ENCODE data around the gene ONECUT3.
"Not testable (repeated sequence)": the region's sequence is repeated elsewhere in the genome, so short reads cannot be mapped to it uniquely, and the experiment has no call there.

The ONECUT3 gene

DNA sequence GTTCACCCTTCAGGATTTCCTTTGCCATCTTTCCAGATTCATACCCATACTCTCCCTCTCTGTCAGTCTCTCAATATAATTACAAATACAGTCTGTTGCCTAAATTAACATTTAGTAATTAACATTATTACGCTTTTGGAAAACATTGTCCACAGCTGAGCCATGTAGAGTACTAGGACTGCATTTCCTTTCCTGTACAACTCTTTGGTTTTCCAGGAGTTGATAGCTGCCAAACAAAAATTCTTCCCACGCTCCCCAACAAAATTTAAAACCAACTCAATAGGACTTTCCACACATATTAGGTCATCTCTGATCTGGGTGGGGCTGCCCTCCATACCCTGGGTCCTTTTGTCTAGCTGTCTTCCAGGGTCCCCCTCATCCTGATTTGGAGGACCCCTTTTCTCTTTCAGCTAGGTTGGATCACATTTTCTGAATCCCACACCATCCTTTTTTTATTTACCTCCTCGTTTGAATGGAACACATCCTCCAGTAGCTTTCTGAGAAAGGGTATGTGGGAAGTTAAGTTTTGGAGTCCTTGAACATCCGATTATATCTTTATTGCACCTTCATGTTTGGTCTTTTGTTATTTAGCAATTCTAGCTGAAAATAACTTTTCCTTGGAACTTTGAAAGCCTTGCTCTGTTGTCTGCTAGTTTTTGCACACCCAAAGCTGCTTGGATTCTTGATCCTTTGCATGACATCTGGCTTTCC is 17.7 kb downstream of the ONECUT3 start:
- DNase-seq = no peak

DNA sequence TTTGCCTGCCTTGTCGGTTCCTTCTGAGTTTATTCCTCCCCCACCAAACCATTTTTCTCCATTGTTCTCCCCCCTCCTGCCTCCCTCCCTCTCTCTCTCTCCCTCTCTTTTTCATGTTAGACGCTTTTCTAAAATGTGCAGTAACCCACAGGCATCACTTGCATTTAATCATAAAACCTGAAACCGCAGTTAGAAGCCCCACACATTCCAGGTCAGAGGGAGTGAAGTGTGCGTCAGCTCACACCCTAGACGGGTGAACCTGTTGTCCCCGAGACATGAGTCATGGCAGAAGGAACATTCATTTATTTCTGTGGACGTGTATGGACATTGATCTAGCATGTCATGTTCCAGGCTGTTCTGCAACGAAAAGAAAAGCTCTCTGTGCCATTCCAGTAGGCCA is 19.9 kb downstream of the ONECUT3 start:
- DNase-seq = no peak

DNA sequence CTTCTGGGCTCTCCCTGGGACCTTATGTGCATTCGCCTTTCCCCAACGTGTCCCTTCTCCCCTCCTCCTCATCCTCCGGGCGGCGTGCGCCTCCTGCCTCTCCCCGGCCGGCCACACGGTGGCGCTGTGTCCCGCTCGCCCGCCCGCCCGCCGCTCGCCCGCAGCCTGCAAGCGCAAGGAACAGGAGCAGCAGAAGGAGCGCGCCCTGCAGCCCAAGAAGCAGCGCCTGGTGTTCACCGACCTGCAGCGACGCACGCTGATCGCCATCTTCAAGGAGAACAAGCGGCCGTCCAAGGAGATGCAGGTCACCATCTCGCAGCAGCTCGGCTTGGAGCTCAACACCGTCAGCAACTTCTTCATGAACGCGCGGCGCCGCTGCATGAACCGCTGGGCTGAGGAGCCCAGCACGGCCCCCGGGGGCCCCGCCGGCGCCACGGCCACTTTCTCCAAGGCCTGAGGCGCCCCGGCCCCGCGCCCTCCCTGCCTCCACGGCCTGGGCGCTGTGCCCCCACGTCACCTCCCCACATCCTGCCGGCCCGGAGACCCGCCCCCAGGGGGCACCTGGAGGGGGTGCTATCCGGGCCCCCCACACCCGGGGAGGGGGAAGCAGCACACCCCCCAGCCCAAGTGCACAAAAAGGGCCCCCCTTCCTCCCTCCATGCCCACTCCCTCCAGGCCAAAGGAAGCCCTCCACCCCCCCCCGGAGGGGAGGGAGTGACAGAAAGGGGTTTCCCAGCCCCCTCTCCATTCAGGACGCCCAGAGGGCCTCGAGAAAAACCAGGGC is 21.9 kb downstream of the ONECUT3 start:
- DNase-seq = no peak

GRCh38 chr19:1775951-1776605 is 22.8 kb downstream of the ONECUT3 start:
- DNase-seq = no peak

GRCh38 chr19:1776606-1777147 is 23.4 kb downstream of the ONECUT3 start:
- DNase-seq = no peak

- no peak for DNase-seq
These were observed 23.8 kb downstream of the ONECUT3 start for GRCh38 chr19:1777149-1777548.

DNA sequence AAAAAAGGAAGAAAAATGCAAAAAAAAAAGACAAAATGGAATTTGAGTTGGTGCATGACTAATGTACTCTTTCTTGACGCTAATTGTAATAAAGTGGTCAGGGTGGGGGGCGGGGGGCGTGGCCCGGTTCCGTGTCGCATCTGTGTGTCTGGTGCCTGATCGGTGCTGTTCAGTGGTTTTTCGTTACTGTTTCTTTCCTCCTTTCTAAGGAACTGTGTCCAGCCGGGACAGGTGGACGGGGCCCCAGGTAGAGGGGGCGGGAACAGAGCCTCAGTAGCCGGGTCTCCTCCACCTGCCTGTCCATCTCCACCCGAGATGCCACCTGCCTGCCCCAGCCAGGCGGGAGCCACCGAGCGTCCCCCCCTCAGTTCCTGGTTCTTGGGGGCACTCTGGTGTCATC is 26.3 kb downstream of the ONECUT3 start:
- no peak for DNase-seq

- no peak for DNase-seq
These were observed 27.1 kb downstream of the ONECUT3 start for GRCh38 chr19:1780272-1780958.

GRCh38 chr19:1782521-1782920 is 29.2 kb downstream of the ONECUT3 start:
- DNase-seq = no peak

DNA sequence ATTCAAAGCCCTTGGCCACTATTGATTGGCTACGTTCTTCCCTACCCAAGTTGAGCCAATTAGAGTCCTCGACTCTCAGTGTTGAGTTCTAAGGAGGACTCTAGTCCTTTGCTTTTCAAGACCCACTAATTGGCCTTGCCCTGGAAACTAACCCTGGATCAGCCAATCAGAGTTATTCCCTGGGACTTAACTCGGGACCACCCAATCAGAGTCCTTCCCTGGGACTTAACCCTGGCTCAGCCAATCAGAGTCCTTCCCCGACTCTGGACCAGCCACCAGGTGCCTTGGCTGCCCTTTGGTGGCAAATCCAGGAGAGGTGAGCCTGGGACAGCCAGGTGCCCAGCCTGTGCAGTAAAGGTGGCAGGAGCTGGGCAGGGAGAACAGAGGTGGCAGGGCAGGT is 30.0 kb downstream of the ONECUT3 start:
- no peak for DNase-seq

DNA sequence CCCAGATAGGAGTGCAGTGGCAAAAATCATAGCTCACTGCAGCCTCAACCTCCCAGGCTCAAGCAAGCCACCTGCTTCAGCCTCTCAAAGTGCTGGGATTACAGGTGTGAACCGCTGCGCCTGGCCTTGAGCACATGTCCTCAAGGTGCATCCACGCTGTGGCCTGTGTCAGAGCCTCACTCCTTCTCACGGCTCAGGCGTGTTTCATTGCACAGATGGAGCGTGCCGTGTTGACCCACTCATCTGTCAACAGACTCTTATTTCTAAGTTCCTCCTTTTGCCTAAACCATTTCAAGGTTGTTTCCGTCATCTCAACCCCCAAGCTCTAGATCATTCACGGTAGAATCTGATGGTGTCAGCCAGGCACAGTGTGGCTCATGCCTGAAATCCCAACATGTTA is 30.6 kb downstream of the ONECUT3 start:
- DNase-seq = no peak

GRCh38 chr19:1785310-1785709 is 32.0 kb downstream of the ONECUT3 start:
- no peak for DNase-seq

DNA sequence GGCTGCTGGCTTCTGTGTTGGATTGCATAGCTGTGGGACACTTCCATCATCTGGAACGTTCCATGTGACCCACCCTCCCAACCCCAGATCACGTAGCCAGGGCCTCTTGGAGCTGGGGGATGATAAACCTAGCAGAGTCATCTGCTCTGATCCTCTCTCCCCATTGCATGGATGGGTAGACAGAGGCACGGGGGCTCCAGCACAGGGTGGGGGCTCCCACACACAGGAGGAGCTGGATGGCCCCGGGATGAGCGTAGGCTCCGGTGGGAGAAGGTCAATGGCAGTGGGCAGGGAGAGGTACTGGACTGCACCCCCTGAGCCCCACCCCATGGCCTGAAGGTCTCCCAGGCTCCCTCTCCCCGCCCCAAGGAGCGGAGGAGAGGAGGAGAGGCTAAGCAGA is 33.4 kb downstream of the ONECUT3 start:
- DNase-seq = no peak

GRCh38 chr19:1787116-1787515 is 33.8 kb downstream of the ONECUT3 start:
- no peak for DNase-seq

DNA sequence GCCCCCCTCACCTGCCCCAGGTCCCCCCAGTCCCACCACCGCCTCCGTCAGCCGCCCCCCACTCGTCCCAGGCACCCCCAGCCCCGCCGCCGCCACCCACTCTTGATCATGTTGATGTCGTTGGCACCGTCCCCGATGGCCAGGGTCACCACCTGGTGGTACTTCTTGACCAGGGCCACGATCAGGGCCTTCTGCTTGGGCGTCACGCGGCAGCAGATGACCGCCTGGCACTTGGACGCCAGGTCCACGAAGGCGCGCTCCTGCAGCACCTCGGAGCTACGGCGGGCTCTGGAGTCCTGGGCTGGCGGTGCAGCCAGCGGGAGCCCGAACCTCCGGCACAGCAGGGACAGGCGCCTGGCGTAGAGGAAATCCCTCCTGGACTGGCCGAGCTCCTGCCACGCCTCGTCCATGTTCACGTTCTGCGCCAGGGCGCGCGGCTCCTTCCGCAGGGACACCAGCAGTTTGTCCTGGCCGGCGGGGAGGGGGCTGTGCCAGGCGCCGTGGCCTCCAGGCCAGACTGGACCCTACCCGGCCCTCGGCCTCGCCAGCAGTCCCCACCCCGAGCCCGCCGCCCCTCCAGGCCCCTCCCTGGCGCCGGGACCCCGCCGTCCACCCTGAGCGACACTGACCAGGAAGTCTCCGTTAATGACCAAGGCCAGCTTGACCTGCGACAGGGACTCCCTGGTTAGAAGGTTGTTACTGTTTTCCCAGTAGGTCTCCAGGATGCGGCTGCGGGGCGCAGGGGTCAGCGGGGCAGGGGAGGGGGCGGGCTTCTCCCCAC is 36.1 kb downstream of the ONECUT3 start:
- DNase-seq = peak; percentile 7

- DNase-seq = no peak
These were observed 36.9 kb downstream of the ONECUT3 start for GRCh38 chr19:1790054-1790792.

DNA sequence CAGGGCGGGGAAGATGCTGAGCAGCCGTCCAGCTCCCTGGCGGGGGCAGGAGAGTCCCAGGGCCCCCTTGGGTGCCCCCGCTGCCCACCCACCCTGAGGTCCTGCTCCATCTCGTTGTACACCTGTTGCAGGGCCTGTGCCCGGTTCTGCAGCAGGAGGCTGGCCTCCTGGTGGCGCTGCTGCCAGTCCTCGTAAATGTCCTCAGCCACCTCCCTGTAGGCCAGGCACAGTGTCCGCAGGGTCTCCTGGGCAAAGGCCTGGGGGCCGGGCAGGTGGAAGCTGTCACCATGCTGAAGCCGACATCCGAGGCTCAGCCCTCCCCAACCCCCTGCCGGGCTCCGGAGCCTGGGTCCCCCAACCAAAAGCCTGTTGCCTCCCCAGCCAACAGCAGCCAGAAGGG is 38.6 kb downstream of the ONECUT3 start:
- no peak for DNase-seq

GRCh38 chr19:1794424-1795172 is 41.3 kb downstream of the ONECUT3 start:
- no peak for DNase-seq

DNA sequence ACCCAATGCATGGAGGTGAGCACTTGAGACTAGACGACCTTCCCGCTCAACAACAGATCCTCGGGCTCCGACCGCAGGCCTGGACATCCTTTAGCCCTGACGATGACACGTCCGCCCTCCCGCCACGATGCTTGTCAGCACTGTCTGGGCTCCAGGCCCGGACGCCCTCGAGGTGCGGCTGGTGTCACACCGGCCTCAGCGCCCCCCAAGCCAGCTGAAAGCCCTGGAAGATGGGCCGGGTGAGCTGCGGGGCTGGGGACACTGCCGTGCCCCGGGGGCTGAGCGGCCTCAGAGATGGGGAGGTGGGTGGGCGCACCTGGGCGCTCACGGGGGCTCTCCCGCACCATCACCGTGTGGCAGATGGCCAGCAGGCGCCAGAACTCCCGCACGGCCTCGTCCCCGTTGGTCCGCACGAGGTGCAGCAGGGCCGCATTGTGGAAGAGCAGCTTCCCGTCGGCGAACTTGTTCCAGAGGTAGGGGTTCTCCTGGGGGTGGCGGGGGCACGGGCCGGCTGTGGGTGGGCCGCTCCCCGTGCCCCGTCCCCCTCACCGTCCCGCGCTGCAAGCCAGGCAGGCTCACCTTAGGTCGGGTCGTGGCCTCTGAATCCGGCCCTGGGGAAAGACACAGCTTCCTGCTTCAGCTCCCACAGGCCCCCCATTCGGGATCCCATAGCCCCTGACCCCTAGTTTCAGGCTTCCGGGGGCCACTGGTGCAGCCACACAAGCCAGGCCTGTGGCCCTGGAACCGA is 43.3 kb downstream of the ONECUT3 start:
- DNase-seq = no peak

DNA sequence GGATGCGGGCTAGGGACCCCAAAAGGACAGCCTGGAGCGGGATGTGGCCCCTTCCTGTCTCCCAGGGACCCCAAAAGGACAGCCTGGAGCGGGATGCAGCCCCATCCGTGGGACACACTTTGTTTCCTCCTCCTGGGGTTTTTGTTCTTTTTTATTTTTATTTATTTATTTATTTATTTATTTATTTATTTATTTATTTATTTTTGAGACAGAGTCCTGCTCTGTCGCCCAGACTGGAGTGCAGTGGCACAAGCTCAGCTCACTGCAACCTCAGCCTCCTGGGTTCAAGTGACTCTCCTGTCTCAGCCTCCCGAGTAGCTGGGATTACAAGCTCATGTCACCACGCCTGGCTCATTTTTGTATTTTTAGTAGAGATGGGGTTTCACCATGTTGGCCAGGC is 44.0 kb downstream of the ONECUT3 start:
- not testable (repeated sequence) for DNase-seq
